ENCODE measurements around the gene PHF13. TPM values are rescaled to one million over a fixed set of nuclear protein-coding genes. Genes with fewer than 3 reads are reported as not detected.

PHF13 gene
- total and polyA plus RNA-seq, 2 of the 4 experiments (the other 2 are of a cell fraction) = 7.3 to 9.8 TPM

DNA sequence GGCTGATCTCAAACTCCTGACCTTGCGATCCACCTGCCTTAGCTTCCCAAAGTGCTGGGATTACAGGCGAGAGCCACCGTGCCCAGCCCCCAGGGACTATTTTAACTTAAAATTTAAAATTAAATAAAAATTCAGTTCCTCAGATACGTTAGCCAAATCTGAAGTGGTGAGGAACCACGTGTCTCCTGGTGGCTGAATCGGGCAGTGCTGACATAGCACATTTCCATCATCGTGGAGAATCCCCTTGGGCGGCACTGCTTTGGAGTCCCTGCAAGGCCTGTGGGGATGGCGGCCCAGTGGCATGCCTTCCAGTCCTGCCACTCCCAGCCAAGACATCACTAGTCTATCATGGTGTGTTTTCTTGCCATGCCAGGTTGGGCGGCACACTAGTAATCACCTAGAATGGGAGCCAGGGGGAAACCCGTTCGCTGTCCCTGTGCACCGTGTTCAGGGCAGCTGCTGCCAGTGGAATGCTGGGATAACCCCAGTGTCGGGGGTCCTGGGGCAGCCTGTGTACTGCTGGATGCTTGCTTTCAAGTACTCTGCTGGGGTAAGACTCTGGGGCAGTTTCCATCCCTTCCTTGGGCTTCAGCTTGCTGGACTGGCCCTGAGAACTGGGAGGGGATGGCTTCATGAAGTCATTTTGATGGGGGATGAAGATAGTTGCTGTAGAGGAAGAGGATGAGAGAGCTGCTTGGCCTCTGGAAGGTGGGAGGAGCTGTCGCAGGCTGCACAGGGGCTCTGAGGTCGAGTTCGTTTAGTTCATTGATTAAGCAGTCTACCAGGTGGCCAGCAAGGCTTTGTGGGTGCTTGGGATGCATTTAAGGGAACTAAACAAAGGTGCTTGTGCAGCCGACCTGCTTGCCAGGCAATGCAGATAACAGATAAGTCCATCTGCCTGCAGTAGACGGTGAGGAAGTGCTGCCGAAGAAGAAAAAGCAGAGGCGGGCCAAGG is 29.1 kb upstream of the PHF13 start:
- Histone ChIP-seq H2BK5ac (ENCODE audit: low read depth, low read length, poor library complexity, severe bottlenecking) (no peak overlapping the region), H3K56ac (ENCODE audit: extremely low read depth, insufficient read depth, low read length) (no peak overlapping the region), H4K5ac (ENCODE audit: low read depth, low read length) (no peak overlapping the region), H2AFZ (replicated peaks; ENCODE audit: low read length, poor library complexity) (no peak overlapping the region), H3K27ac (ENCODE audit: insufficient read depth, low read length) (no peak overlapping the region), H3K4me2 (ENCODE audit: low read depth, low read length) (no peak overlapping the region), H2AK5ac (ENCODE audit: low read depth, low read length) (no peak overlapping the region), H3K4me1 (ENCODE audit: control insufficient read depth, insufficient read depth, low read length) (peaks cover 8% of the 10 kb centered on the region), H3K14ac (replicated peaks; ENCODE audit: low read depth, low read length) (no peak overlapping the region), H3K18ac (ENCODE audit: low read depth, low read length) (no peak overlapping the region), H3K9ac (ENCODE audit: low read depth, low read length) (no peak overlapping the region), H3K4me3 (ENCODE audit: insufficient read depth, low read depth, low read length) (no peak overlapping the region), H3K9me1 (ENCODE audit: insufficient read depth, low read length) (peaks cover 11% of the 10 kb centered on the region), H2BK120ac (ENCODE audit: low read depth, low read length) (no peak overlapping the region), H4K20me1 (ENCODE audit: insufficient read depth, low read length) (peaks cover 31% of the 10 kb centered on the region), H3K9me3 (ENCODE audit: control insufficient read depth, insufficient read depth, low read length) (no peaks in the 10 kb centered on the region), H4K8ac (ENCODE audit: low read depth in 2 of 2, low read length in 2 of 2) (no peak overlapping the region), H3K36me3 (ENCODE audit: control insufficient read depth, insufficient read depth, low read length) (peaks cover 26% of the 10 kb centered on the region), H2AK9ac (replicated peaks; ENCODE audit: low read depth, low read length, poor library complexity) (peak overlapping the region; percentile 15), H3K79me1 (ENCODE audit: low read depth in 1 of 2, low read length in 2 of 2) (peaks cover 15 to 51% of the 10 kb centered on the region in 2 experiments), H3K27me3 (ENCODE audit: control insufficient read depth, insufficient read depth, low read length) (no peaks in the 10 kb centered on the region), H3K23ac (ENCODE audit: low read depth, low read length) (no peak overlapping the region), H4K91ac (ENCODE audit: insufficient read depth, low read depth, low read length) (no peak overlapping the region), H2BK15ac (ENCODE audit: low read depth, low read length) (no peak overlapping the region), H3K4ac (ENCODE audit: low read depth, low read length) (no peak overlapping the region), H2BK20ac (ENCODE audit: low read depth, low read length) (no peak overlapping the region)
- ChIA-PET POLR2A (ENCODE audit: unreplicated experiment) (no interaction called here), CTCF (interaction anchor here (0.7 kb wide), 1 partner anchor 21 kb away, joined by 5 read pairs; no protein-coding TSS in a partner anchor)
- TF ChIP-seq MAFK (IDR thresholded peaks at IDR 0.05; ENCODE audit: low read depth, low read length) (peak; percentile 92), MXI1 (IDR thresholded peaks at IDR 0.05; ENCODE audit: borderline replicate concordance, low read depth, low read length) (no peak), RFX5 (IDR thresholded peaks at IDR 0.05; ENCODE audit: low read depth, low read length) (no peak)
- TF ChIP-seq, protein P1, sequence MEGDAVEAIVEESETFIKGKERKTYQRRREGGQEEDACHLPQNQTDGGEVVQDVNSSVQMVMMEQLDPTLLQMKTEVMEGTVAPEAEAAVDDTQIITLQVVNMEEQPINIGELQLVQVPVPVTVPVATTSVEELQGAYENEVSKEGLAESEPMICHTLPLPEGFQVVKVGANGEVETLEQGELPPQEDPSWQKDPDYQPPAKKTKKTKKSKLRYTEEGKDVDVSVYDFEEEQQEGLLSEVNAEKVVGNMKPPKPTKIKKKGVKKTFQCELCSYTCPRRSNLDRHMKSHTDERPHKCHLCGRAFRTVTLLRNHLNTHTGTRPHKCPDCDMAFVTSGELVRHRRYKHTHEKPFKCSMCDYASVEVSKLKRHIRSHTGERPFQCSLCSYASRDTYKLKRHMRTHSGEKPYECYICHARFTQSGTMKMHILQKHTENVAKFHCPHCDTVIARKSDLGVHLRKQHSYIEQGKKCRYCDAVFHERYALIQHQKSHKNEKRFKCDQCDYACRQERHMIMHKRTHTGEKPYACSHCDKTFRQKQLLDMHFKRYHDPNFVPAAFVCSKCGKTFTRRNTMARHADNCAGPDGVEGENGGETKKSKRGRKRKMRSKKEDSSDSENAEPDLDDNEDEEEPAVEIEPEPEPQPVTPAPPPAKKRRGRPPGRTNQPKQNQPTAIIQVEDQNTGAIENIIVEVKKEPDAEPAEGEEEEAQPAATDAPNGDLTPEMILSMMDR (conservative IDR thresholded peaks at IDR 0.05; ENCODE audit: low read depth, low read length) = no peak; the same call in 1 of the 2 replicates
- no TSS peak for BruUV-seq (replicated peaks)
- in situ Hi-C loops (cut with MboI; ENCODE audit: low sequenced_read_pairs) = no loop called here
- ATAC-seq (ENCODE audit: low read depth) (no peak), DNase-seq (no peak)
- intact Hi-C loops (cut with micrococcal nuclease) = no loop called here
- WGBS, 2 experiments (ENCODE audit: extremely low coverage in 2 of 2, insufficient read length in 1 of 2) = 74% methylated on average over 13 of the region's 21 CpGs; no CpG with 5 or more reads in 1 of the 2 experiments
- dilution Hi-C loops (cut with HindIII; ENCODE audit: low sequenced_read_pairs, unreplicated experiment) = no loop called here
